Lung (tissue), 12 donors: ENCODE measurements around the gene PODXL2. TPM values are rescaled to one million over a fixed set of nuclear protein-coding genes. Genes with fewer than 3 reads are reported as not detected.
"Not testable (repeated sequence)": the region's sequence is repeated elsewhere in the genome, so short reads cannot be mapped to it uniquely, and the experiment has no call there.

Experiments used
- ATAC-seq: fragments of 200-7000 bp; cut with Tn5 transposase; one replicate; pipeline ENCODE4 v1.9.1; 2020; ENCODE audit warnings: moderate number of reproducible peaks; ENCODE audit not compliant: insufficient read depth, low FRiP score
- DNase-seq, 3 donors: peaks; one replicate each; pipeline ENCODE4 v3.0.0-alpha.2; 2013 to 2017
- H3K27ac ChIP-seq, 2 donors: one replicate each; pipeline ENCODE4 v1.5.1; 2013; ENCODE audit warnings: mild to moderate bottlenecking in 2 of 2, moderate library complexity in 2 of 2, control low read depth in 1 of 2, inconsistent platforms in 1 of 2, low read depth in 1 of 2, low read length in 1 of 2
- H3K27me3 ChIP-seq, 3 donors: one replicate each; pipeline ENCODE4 v1.5.1; 2013; ENCODE audit warnings: low read length in 2 of 3; ENCODE audit not compliant: control insufficient read depth in 3 of 3, insufficient read depth in 3 of 3
- H3K36me3 ChIP-seq, 4 donors: one replicate each; pipeline ENCODE4 v1.5.1; 2013; ENCODE audit warnings: low read length in 4 of 4, mild to moderate bottlenecking in 1 of 4, moderate library complexity in 1 of 4; ENCODE audit not compliant: control insufficient read depth in 4 of 4, insufficient read depth in 4 of 4
- H3K4me1 ChIP-seq, 5 donors: one replicate each; pipeline ENCODE4 v1.5.1; 2013; ENCODE audit warnings: low read length in 5 of 5, mild to moderate bottlenecking in 2 of 5, moderate library complexity in 1 of 5; ENCODE audit not compliant: control insufficient read depth in 5 of 5, insufficient read depth in 5 of 5
- H3K4me3 ChIP-seq: one replicate; pipeline ENCODE4 v1.5.1; 2013; ENCODE audit warnings: mild to moderate bottlenecking, control low read depth, moderate library complexity
- H3K9ac ChIP-seq, 2 donors: one replicate each; pipeline ENCODE4 v1.5.1; 2013; ENCODE audit warnings: low read length in 2 of 2, control low read depth in 1 of 2; ENCODE audit not compliant: insufficient read depth in 1 of 2
- H3K9me3 ChIP-seq, 4 donors: one replicate each; pipeline ENCODE4 v1.5.1; 2013; ENCODE audit warnings: low read length in 3 of 4, mild to moderate bottlenecking in 1 of 4, moderate library complexity in 1 of 4; ENCODE audit not compliant: control insufficient read depth in 4 of 4, insufficient read depth in 3 of 4
- WGBS, 2 donors: extraction: QIAGEN DNeasy Blood & Tissue Kit; methylation state at CpG; one replicate each; pipeline ENCODE4 v1.1.7; 2013; 5-methylcytosine and 5-hydroxymethylcytosine counted together
- polyA plus RNA-seq, 2 donors: library from polyadenylated mRNA; stranded (reverse); fragments of 200-250 nt; gene quantifications; one replicate each; pipeline ENCODE4 v1.2.1, GENCODE V29; 2013
- total RNA-seq, 2 donors: library from RNA; depleted of rRNA in 1 of 2; stranded (reverse); fragments of >200 nt in 1 of 2; gene quantifications; one replicate each; pipeline ENCODE4 v1.2.1, GENCODE V29; 2014 to 2021
- TF ChIP-seq, protein P1 (sequence below): IDR thresholded peaks from 2 replicates; pipeline ENCODE4 v1.5.1; 2012; ENCODE audit warnings: mild to moderate bottlenecking; ENCODE audit errors: control extremely low read depth, extremely low read depth
- donor health status: control.
- donor health status: control.
- donor health status: Bipolar disorder and iron deficiency.
- donor health status: healthy.
- donor health status: DM: yes; HTN: yes; CAD: no.

Gene PODXL2
- total and polyA plus RNA-seq, 4 donors: 3.1 to 7.3 (median 4.6) TPM

DNA sequence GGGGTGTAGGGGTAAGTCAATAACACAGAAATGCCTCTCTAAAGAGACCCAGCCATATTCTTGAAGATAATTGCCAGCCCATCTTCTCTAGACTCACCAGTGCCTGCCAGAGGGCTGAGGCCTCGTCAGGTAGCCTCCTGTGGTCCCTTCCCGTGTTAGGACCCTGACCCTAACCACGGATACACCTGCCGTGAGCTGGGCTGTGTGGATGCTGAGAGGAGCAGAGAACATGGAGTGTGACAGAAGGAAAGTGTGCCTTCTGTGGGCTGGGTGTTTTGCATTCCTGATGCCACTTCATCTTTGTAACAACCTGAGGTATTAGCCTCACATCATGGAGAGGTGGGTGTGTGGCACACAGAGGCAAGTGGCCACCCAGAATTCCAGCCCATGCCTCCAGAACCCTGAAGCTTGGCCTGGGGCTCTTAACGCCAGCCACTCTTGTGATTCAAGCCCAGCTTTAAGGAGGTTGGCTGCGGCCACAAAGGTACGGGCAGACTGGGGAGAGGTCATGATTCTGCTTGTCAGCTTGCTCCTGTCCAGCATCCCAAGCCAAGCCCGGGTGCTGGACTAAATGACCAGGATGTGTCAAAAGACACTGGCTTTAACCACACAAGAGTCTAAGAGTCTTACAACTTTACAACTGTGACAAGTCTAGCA, 22.7 kb downstream of the PODXL2 start:
- no peak for ATAC-seq
- H3K36me3 ChIP-seq: no peaks in the 10 kb centered on the region
- H3K27me3 ChIP-seq: no peaks in the 10 kb centered on the region
- no peak overlapping the region for H3K4me3 ChIP-seq
- 74 to 85% methylated on average over 8 of the region's 8 CpGs for WGBS, 2 donors
- no peak overlapping the region for H3K9ac ChIP-seq
- TF ChIP-seq, protein P1, sequence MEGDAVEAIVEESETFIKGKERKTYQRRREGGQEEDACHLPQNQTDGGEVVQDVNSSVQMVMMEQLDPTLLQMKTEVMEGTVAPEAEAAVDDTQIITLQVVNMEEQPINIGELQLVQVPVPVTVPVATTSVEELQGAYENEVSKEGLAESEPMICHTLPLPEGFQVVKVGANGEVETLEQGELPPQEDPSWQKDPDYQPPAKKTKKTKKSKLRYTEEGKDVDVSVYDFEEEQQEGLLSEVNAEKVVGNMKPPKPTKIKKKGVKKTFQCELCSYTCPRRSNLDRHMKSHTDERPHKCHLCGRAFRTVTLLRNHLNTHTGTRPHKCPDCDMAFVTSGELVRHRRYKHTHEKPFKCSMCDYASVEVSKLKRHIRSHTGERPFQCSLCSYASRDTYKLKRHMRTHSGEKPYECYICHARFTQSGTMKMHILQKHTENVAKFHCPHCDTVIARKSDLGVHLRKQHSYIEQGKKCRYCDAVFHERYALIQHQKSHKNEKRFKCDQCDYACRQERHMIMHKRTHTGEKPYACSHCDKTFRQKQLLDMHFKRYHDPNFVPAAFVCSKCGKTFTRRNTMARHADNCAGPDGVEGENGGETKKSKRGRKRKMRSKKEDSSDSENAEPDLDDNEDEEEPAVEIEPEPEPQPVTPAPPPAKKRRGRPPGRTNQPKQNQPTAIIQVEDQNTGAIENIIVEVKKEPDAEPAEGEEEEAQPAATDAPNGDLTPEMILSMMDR: no peak
- H3K27ac ChIP-seq: no peak overlapping the region
- H3K4me1 ChIP-seq: peaks cover 0 to 3% (median 0%) of the 10 kb centered on the region in 5 donors
- no peak for DNase-seq
- H3K9me3 ChIP-seq: no peaks in the 10 kb centered on the region

DNA sequence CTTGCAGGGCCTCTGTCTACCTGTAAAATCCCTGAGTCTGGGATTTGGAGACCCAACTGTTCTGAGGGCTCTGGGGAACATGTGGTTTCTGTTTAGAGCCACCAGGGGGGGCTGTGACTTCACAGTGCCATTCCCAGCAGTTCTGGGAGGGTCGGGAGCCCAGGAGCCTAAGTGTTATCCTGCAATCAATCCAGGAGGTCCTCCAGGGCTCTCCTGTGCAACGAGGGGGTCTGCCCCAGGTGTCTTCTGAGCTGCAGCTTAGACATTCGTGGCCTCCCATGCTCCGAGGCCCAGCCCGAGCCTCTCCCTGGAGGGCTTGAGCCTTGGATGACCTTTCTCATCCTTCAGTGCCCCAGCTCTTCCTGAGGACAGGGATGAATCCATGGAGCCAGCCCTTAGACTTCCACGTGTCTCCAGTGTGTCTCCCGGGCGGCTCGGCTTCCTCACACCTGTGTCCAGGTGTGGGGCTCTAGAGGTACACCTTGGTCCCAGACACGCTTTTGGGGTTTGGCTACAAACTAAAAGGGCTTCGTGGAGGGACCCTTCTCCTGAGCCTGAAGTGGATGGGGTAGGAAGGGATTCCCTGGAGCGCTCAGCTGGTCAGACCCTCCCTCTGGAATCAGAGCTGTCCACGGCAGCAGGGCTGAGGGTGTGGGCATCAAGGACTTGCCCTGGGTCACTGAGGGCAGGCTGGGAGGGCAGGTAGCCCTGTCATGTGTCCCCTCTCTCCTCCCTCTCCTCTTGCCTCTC, 23.4 kb downstream of the PODXL2 start:
- DNase-seq (peak; percentile 61 to 73 (median 64)), ATAC-seq (peak; percentile 75)
- H3K27me3 ChIP-seq: no peaks in the 10 kb centered on the region
- no peaks in the 10 kb centered on the region for H3K36me3 ChIP-seq
- H3K9me3 ChIP-seq: no peaks in the 10 kb centered on the region
- WGBS, 2 donors: 67 to 72% methylated on average over 13 of the region's 13 CpGs
- TF ChIP-seq, protein P1: peak; percentile 68
- H3K4me1 ChIP-seq: peaks cover 0 to 3% (median 0%) of the 10 kb centered on the region in 5 donors
- no peak overlapping the region for H3K9ac ChIP-seq
- H3K4me3 ChIP-seq: no peak overlapping the region
- H3K27ac ChIP-seq: no peak overlapping the region

DNA sequence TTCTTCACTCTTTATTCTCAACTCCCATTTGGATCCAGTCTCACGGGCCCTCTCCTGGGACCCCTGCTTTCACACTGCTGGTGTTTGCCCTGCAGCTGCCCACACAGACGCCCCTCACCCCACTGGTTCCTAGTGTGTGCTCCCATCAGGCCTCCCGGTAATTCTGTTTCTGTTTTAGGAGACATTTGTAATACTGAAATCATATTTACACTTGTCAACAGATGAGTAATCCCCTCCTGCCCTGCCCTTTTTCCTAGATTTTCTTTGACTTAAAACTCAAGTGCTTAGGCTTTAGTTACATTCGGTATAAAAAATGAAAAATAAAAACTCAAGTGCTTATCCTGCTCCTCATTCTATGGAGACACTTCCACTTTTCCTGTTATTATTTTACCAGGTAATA, 25.4 kb downstream of the PODXL2 start:
- TF ChIP-seq, protein P1: no peak
- Histone ChIP-seq H3K27ac (no peak overlapping the region), H3K27me3 (no peaks in the 10 kb centered on the region), H3K9ac (no peak overlapping the region), H3K4me3 (no peak overlapping the region), H3K36me3 (no peaks in the 10 kb centered on the region), H3K9me3 (no peaks in the 10 kb centered on the region), H3K4me1 (peaks cover 0 to 3% (median 0%) of the 10 kb centered on the region in 5 donors)
- 78 to 91% methylated on average over 4 of the region's 4 CpGs for WGBS, 2 donors
- ATAC-seq: no peak
- no peak for DNase-seq

GRCh38 chr3:127654993-127655392, 26.0 kb downstream of the PODXL2 start:
- not testable (repeated sequence) for H3K4me1 ChIP-seq, H3K4me3 ChIP-seq, H3K9ac ChIP-seq, H3K27me3 ChIP-seq, DNase-seq, H3K9me3 ChIP-seq, H3K36me3 ChIP-seq, ATAC-seq, H3K27ac ChIP-seq
- WGBS, 2 donors: 93 to 94% methylated on average over 6 of the region's 6 CpGs
